ENCODE data around the gene RAB1B.

DNA sequence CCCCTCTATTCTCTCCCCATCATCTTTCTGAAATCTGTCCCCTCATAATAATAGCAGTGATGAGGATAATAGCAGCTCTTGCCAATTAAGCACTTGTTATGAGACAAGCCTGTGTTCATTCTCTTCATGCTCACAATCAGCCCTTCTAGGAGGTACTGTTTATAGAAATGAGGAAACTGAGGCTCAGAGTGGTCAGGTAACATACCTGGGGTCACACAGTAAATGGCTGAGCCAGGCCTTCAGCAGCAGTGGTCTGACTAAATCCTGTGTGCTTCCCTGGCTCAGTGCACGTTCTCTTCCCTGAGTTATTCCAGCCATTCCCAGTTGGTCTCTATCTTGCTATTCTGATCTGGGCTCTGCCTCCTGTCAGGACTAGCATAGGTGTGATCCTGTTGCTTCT lies 5.8 kb downstream of the RAB1B start:
- TF ChIP-seq ZNF384 (IDR thresholded peaks at IDR 0.05) (no peak), LEF1 (IDR thresholded peaks at IDR 0.05; ENCODE audit: borderline replicate concordance) (no peak), TARDBP (IDR thresholded peaks at IDR 0.05) (no peak), FOXA1 (IDR thresholded peaks at IDR 0.05) (no peak), FOXM1 (IDR thresholded peaks at IDR 0.05; ENCODE audit: borderline replicate concordance) (no peak), SP1 (IDR thresholded peaks at IDR 0.05) (no peak), CTBP1 (IDR thresholded peaks at IDR 0.05; ENCODE audit: borderline replicate concordance) (no peak), ARNT (IDR thresholded peaks at IDR 0.05) (no peak), BHLHE40 (IDR thresholded peaks at IDR 0.05; ENCODE audit: borderline replicate concordance) (no peak)
